HG03457 (cell line): ENCODE data around the gene KIF1A.

Source experiments
- ATAC-seq: cut with Tn5 transposase; IDR thresholded peaks from one replicate; pipeline ENCODE4 v1.9.1; 2021; ENCODE audit warnings: moderate number of reproducible peaks; ENCODE audit not compliant: unreplicated experiment

The KIF1A gene

GRCh38 chr2:240720686-240721595, 99.1 kb downstream of the KIF1A start:
- ATAC-seq = no peak

- no peak for ATAC-seq
Observed at GRCh38 chr2:240719676-240720545, 100.1 kb downstream of the KIF1A start.

DNA sequence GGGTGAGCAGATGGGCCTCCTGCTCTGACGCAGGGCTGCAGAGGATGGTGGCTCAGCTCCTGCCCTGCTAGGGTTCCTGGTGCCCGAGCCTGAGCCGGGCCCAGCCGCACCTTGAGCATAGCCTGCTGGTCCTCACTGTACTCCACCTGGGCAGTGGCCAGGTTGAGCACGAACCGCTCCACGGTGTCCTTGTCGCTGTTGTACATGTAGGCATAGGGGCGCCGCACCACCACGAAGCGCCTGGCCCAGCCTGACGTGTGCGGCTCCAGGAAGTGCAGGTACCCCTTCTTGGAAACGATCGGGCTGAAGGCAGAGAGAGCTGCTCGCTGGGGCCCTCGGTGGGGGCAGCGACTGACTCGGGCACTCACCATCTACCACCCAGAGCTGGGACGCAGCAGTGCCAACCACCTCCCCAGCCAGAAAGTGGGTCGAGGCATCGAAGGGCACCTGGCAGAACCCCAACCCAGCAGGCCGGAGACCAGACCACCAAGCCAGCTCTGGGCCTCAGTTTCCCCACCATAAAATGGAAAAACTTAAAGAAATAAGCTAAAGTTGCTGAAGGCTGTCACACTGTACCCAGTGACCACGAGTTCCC, 101.0 kb downstream of the KIF1A start:
- no peak for ATAC-seq

- ATAC-seq = no peak
Observed at GRCh38 chr2:240717681-240718581, 102.1 kb downstream of the KIF1A start.

GRCh38 chr2:240717181-240717641, 102.8 kb downstream of the KIF1A start:
- ATAC-seq = no peak

- ATAC-seq = no peak
Observed at GRCh38 chr2:240716130-240716798, 103.8 kb downstream of the KIF1A start.

- ATAC-seq = no peak
Observed at GRCh38 chr2:240714747-240715725, 105.0 kb downstream of the KIF1A start.

DNA sequence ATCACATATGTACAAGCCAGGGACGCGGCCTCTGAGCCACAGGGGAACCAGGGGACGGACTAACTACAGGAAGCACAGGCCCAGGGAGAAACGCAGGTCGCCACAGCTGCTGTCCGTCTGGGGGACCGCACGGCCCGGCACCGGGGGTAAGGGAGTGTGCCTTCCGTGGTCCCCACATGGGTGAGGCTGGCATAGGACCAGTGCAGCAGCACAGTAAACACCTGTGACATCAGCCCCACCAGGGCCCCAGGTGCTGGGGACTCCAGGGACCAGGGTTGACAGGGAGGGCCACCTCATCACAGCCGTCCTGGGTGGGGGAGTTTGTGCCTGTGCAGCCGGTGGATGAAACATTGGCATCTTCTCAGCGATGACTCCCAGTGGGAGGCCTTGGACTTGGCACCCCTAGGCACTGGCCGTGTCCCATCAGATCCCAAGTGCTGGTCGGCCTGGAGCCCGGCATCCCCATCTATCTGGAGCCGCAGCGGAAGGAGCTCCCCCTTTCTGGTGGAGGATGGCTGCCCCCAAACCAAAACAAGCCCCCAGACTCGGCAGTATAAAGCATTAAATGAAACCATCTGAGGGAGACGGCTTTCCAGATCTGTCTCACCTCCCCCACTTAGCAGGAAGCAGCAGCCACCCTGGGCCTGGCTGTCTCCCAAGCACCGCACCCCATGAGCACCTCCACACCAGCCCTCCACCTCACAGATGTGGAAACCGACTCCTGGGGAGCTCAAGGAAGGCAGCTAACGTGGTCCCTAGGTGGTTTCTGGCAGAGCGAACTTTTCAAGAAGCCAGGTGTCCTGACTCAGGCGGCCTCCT, 105.9 kb downstream of the KIF1A start:
- ATAC-seq = no peak

GRCh38 chr2:240713071-240713927, 106.7 kb downstream of the KIF1A start:
- no peak for ATAC-seq

GRCh38 chr2:240712121-240712520, 107.9 kb downstream of the KIF1A start:
- no peak for ATAC-seq

GRCh38 chr2:240711701-240712100, 108.3 kb downstream of the KIF1A start:
- no peak for ATAC-seq

DNA sequence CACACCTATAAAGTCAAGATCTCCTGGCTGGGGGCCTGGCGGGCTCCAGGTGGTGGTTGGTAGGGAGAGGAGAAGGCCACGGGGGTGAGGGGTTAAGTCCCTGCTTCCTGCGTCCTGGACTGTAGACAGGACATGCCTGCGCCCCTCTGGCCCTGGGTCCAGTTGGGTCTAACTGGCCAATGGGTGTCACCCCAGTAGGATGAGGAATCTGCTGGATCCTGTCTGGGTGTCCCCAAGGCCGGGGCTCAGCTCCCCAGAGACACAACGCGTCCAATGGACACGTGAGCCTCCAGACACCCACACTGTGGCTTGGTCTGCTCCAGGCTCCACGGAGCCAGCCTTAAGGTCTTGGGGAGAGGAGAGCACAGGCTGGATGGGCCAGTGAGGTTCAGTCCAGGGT, 108.7 kb downstream of the KIF1A start:
- ATAC-seq = no peak

DNA sequence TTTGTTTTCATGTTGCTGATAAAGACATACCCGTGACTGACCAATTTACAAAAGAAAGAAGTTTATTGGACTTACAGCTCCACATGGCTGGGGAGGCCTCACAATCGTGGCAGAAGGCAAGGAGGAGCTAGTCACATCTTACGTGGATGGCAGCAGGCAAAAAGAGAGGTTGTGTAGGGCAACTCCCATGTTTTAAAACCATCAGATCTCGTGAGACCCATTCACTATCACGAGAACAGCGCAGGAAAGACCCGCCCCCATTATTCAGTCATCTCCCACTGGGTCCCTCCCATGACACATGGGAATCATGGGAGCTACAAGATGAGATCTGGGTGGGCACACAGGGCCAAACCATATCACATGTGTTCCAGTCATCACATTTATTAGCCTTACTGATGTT, 111.6 kb downstream of the KIF1A start:
- no peak for ATAC-seq

- ATAC-seq = no peak
Observed at GRCh38 chr2:240707821-240708220, 112.2 kb downstream of the KIF1A start.

GRCh38 chr2:240707043-240707756, 112.8 kb downstream of the KIF1A start:
- no peak for ATAC-seq

- ATAC-seq = no peak
Observed at GRCh38 chr2:240705204-240705791, 114.7 kb downstream of the KIF1A start.
